Endothelial cell of umbilical vein (primary cell): ENCODE measurements around the gene MMP8. TPM values are rescaled to one million over a fixed set of nuclear protein-coding genes. Genes with fewer than 3 reads are reported as not detected.

Experiments
- BruUV-seq: library from RNA; stranded (reverse); fragments of 400-500 nt; replicated peaks from 2 replicates; lab custom pipeline; 2021; lab: Mats Ljungman, UMichigan
- CTCF ChIA-PET: fragments of 300-600, 350-600 bp; sonication (Branson Sonifier 250); formaldehyde crosslinking; loops from one replicate; lab custom pipeline; 2021; ENCODE audit warnings: antibody characterized with exemption, inconsistent platforms; lab: Charles Lee
- POLR2A ChIA-PET: fragments of 300-600, 350-600 bp; sonication (Branson Sonifier 250); formaldehyde crosslinking; loops from one replicate; lab custom pipeline; 2021; ENCODE audit warnings: antibody characterized with exemption, inconsistent platforms; lab: Charles Lee
- DNase-seq: peaks from one replicate; pipeline ENCODE4 v3.0.0-alpha.2; 2011; ENCODE audit warnings: low read depth, low spot score
- FAIRE-seq: peaks from 2 replicates; lab custom pipeline; 2011; peaks lifted over from hg19 to GRCh38; lab: Jason Lieb, UNC
- H2AFZ ChIP-seq: 2 replicates; pipeline ENCODE4 v1.6.0; 2012; ENCODE audit warnings: low read depth, low read length, control low read depth, inconsistent platforms
- H3K27ac ChIP-seq: 2 replicates; pipeline ENCODE4 v1.5.1; 2011; ENCODE audit warnings: low read depth, mild to moderate bottlenecking, control low read depth, low read length, moderate library complexity; ENCODE audit not compliant: insufficient read depth
- H3K27me3 ChIP-seq, 2 experiments: 2 replicates each; pipeline versions ENCODE4 v1.6.0 to v1.6.1; 2011; ENCODE audit warnings: low read length in 2 of 2, mixed read lengths in 1 of 2; ENCODE audit not compliant: control insufficient read depth in 2 of 2, insufficient read depth in 2 of 2
- H3K36me3 ChIP-seq, 2 experiments: 2 replicates in 1 of 2; 3 replicates in 1 of 2; pipeline ENCODE4 v1.5.1; 2011; ENCODE audit warnings: low read length in 2 of 2, mild to moderate bottlenecking in 1 of 2, moderate library complexity in 1 of 2; ENCODE audit not compliant: control insufficient read depth in 2 of 2, insufficient read depth in 2 of 2; ENCODE audit errors: extremely low read depth in 1 of 2
- H3K4me1 ChIP-seq: 3 replicates; pipeline ENCODE4 v1.5.1; 2011; ENCODE audit warnings: mild to moderate bottlenecking, low read length; ENCODE audit not compliant: control insufficient read depth, insufficient read depth; ENCODE audit errors: extremely low read depth
- H3K4me2 ChIP-seq: 2 replicates; pipeline ENCODE4 v1.6.1; 2011; ENCODE audit warnings: low read length, control low read depth, mixed read lengths; ENCODE audit not compliant: insufficient read depth
- H3K4me3 ChIP-seq, 3 experiments: fragments of 200-600 bp in 1 of 3; sonication (generic), shearing (Covaris generic) in 1 of 3; replicated peaks in 1 of 3; 2 replicates each; pipeline ENCODE4 v1.5.1; 2011 to 2016; ENCODE audit warnings: control low read depth in 3 of 3, low read length in 3 of 3, mild to moderate bottlenecking in 2 of 3, inconsistent platforms in 1 of 3, low read depth in 1 of 3, moderate library complexity in 1 of 3; ENCODE audit not compliant: insufficient read depth in 1 of 3
- H3K79me2 ChIP-seq: 2 replicates; pipeline ENCODE4 v1.6.0; 2012; ENCODE audit warnings: low read length, inconsistent platforms; ENCODE audit not compliant: control insufficient read depth, insufficient read depth
- H3K9ac ChIP-seq: replicated peaks from 2 replicates; pipeline ENCODE3; 2011; ENCODE audit warnings: low read length, control low read depth; ENCODE audit not compliant: insufficient read depth; ENCODE audit errors: extremely low read depth
- H3K9me1 ChIP-seq: replicated peaks from 3 replicates; pipeline ENCODE4 v1.6.0; 2011; ENCODE audit warnings: mild to moderate bottlenecking, low read length; ENCODE audit not compliant: control insufficient read depth, insufficient read depth; ENCODE audit errors: extremely low read depth
- H3K9me3 ChIP-seq: replicated peaks from 2 replicates; pipeline ENCODE4 v1.5.1; 2012; ENCODE audit warnings: low read length, inconsistent platforms; ENCODE audit not compliant: control insufficient read depth, insufficient read depth
- H4K20me1 ChIP-seq: replicated peaks from 2 replicates; pipeline ENCODE3; 2011; ENCODE audit warnings: mild to moderate bottlenecking, low read length; ENCODE audit not compliant: control insufficient read depth, insufficient read depth; ENCODE audit errors: extremely low read depth
- CTCF ChIP-seq, 2 donors: IDR thresholded peaks; 1 replicate in 1 of 2; 2 replicates in 1 of 2; pipeline ENCODE4 v1.5.1; 2011; ENCODE audit warnings: low read length in 2 of 2, mild to moderate bottlenecking in 2 of 2, moderate library complexity in 2 of 2, control low read depth in 1 of 2, inconsistent platforms in 1 of 2, low read depth in 1 of 2; ENCODE audit not compliant: insufficient read depth in 1 of 2; ENCODE audit errors: extremely low read depth in 1 of 2
- EZH2 ChIP-seq: IDR thresholded peaks from 2 replicates; pipeline ENCODE4 v1.6.1; 2012; ENCODE audit warnings: borderline replicate concordance, low read depth, mild to moderate bottlenecking, moderate library complexity, low read length, inconsistent platforms; ENCODE audit not compliant: severe bottlenecking
- FOS ChIP-seq: IDR thresholded peaks from 2 replicates; pipeline ENCODE4 v1.6.1; 2011; ENCODE audit warnings: mild to moderate bottlenecking, low read length, moderate library complexity, borderline replicate concordance; ENCODE audit not compliant: insufficient read depth
- GATA2 ChIP-seq: IDR thresholded peaks from 2 replicates; pipeline ENCODE4 v1.7.0; 2011; ENCODE audit warnings: low read depth, mild to moderate bottlenecking, moderate library complexity, mixed read lengths, low read length; ENCODE audit not compliant: insufficient read length, insufficient read depth
- JUN ChIP-seq: IDR thresholded peaks from 2 replicates; pipeline ENCODE4 v1.6.1; 2011; ENCODE audit warnings: borderline replicate concordance, low read depth; ENCODE audit not compliant: insufficient read length, insufficient read depth
- MAX ChIP-seq: IDR thresholded peaks from 2 replicates; pipeline ENCODE4 v1.6.1; 2011; ENCODE audit not compliant: insufficient read depth, insufficient read length
- MYC ChIP-seq: IDR thresholded peaks from one replicate; pipeline ENCODE4 v1.6.1; 2011; ENCODE audit warnings: mild to moderate bottlenecking, low read depth, low read length
- POLR2A ChIP-seq: IDR thresholded peaks from 2 replicates; pipeline ENCODE4 v1.6.1; 2012; ENCODE audit warnings: low read depth, mild to moderate bottlenecking, control low read depth, low read length
- POLR2AphosphoS5 ChIP-seq: IDR thresholded peaks from 2 replicates; pipeline ENCODE4 v1.6.1; 2012; ENCODE audit warnings: low read depth, mild to moderate bottlenecking, control low read depth, low read length, moderate library complexity; ENCODE audit not compliant: insufficient read depth
- dilution Hi-C: fragments of 300-500 bp; cut with MboI; formaldehyde crosslinking; loops from one replicate; pipeline ENCODE4 v1.15.0; 2019; ENCODE audit warnings: low sequenced_read_pairs; ENCODE audit not compliant: extremely low pct_ligation_motif_present
- intact Hi-C: fragments of 100-400 bp; cut with micrococcal nuclease; formaldehyde crosslinking; loops from one replicate; pipeline ENCODE4 v1.10.0; 2022
- polyA plus RNA-seq, 4 experiments: library from polyadenylated mRNA; depleted of rRNA in 3 of 4; stranded (reverse) in 3 of 4; unstranded in 1 of 4; fragments of >200 nt; gene quantifications; 2 replicates each; pipeline versions ENCODE4 v1.2.1 to v1.2.3, GENCODE V29; 2011 to 2012; ENCODE audit warnings: missing spikeins in 1 of 4
- total RNA-seq: library from RNA; stranded (reverse); gene quantifications from 2 replicates; pipeline ENCODE4 v1.2.3, GENCODE V29; 2021

Gene MMP8
- total and polyA plus RNA-seq, 2 donors (not counting 3 experiments of a cell fraction or from before 2014, with no cell fraction given), result not detected

- no peak for DNase-seq
- Histone ChIP-seq H3K9ac (no peak overlapping the region), H3K36me3 (no peaks in the 10 kb centered on the region), H3K27ac (no peak overlapping the region), H3K79me2 (no peaks in the 10 kb centered on the region), H3K4me2 (no peak overlapping the region), H3K4me1 (no peaks in the 10 kb centered on the region), H3K4me3 (no peak overlapping the region), H4K20me1 (no peaks in the 10 kb centered on the region), H3K27me3 (peaks cover 10 to 12% of the 10 kb centered on the region in 2 experiments), H3K9me3 (no peaks in the 10 kb centered on the region), H3K9me1 (no peaks in the 10 kb centered on the region), H2AFZ (no peak overlapping the region)
- TF ChIP-seq JUN (no peak), CTCF (IDR thresholded peaks at IDR 0.05; ENCODE audit: extremely low read depth in 1 of 2, insufficient read depth in 1 of 2, low read depth in 1 of 2, low read length in 2 of 2) (no peak), MYC (no peak), GATA2 (no peak), POLR2AphosphoS5 (no peak), EZH2 (no peak), MAX (no peak), FOS (no peak), POLR2A (no peak)
- ChIA-PET CTCF (no interaction called here), POLR2A (no interaction called here)
- intact Hi-C loops (no loop called here), dilution Hi-C loops (no loop called here)
- no TSS peak for BruUV-seq
- no peak for FAIRE-seq
Measured at GRCh38 chr11:102719620-102720277, 5.0 kb downstream of the MMP8 start.
